ENCODE measurements around the gene MGST3.
"Not testable (repeated sequence)": the region's sequence is repeated elsewhere in the genome, so short reads cannot be mapped to it uniquely, and the experiment has no call there.

MGST3 gene

GRCh38 chr1:165698761-165699052 lies 67.7 kb downstream of the MGST3 start:
- no peak for DNase-seq

- DNase-seq, result peak in 1 of 5 experiments; percentile 13
Measured at GRCh38 chr1:165699577-165699976, 68.5 kb downstream of the MGST3 start.

GRCh38 chr1:165701922-165702321 lies 70.9 kb downstream of the MGST3 start:
- not testable (repeated sequence) for DNase-seq

- no peak for DNase-seq
Measured at GRCh38 chr1:165703648-165704047, 72.6 kb downstream of the MGST3 start.

All from T-helper 2 cell (primary cell).